ENCODE results near the gene POLG2.

DNA sequence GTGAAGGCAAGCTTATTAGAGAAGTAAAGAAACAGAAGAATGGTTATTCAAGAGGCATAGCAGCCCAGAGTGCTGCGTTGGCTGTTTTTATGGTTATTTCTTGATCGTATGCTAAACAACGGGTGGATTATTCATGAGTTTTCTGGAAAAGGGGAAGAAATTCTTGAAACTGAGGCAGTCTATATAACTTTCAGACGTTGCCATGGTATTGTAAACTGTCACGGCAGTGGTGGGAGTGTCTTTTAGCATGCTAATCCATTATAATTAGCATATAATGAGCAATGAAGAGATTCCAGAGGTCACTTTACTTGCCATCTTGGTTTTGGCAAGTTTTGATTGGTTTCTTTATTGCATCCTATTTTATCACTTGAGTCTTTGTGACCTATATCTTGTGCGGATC is 65.3 kb downstream of the POLG2 start:
- TF ChIP-seq, protein P1, sequence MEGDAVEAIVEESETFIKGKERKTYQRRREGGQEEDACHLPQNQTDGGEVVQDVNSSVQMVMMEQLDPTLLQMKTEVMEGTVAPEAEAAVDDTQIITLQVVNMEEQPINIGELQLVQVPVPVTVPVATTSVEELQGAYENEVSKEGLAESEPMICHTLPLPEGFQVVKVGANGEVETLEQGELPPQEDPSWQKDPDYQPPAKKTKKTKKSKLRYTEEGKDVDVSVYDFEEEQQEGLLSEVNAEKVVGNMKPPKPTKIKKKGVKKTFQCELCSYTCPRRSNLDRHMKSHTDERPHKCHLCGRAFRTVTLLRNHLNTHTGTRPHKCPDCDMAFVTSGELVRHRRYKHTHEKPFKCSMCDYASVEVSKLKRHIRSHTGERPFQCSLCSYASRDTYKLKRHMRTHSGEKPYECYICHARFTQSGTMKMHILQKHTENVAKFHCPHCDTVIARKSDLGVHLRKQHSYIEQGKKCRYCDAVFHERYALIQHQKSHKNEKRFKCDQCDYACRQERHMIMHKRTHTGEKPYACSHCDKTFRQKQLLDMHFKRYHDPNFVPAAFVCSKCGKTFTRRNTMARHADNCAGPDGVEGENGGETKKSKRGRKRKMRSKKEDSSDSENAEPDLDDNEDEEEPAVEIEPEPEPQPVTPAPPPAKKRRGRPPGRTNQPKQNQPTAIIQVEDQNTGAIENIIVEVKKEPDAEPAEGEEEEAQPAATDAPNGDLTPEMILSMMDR (IDR thresholded peaks at IDR 0.05) = no peak
- TF ChIP-seq POLR2A (IDR thresholded peaks at IDR 0.05) (no peak), EP300 (IDR thresholded peaks at IDR 0.05) (no peak)

Measured in tibial nerve (tissue), 4 donors.